Gastroesophageal sphincter (tissue), 4 donors: ENCODE data around the gene GALR3. TPM values are rescaled to one million over a fixed set of nuclear protein-coding genes. Genes with fewer than 3 reads are reported as not detected.
A peak's percentile ranks its signal among the peaks of the same experiment; 100 is the strongest.

Experiments used
- ATAC-seq: fragments of 150-250 bp; one replicate; pipeline ENCODE4 v1.9.1; 2016; ENCODE audit warnings: mild to moderate bottlenecking, moderate library complexity
- H3K27ac ChIP-seq, 4 donors: fragments of 200-600 bp; sonication (generic) in 3 of 4; 1 replicate in 3 of 4; 2 replicates in 1 of 4; pipeline ENCODE4 v1.5.1; 2016 to 2019
- H3K27me3 ChIP-seq: fragments of 200-600 bp; sonication (generic); one replicate; pipeline ENCODE4 v1.5.1; 2019
- H3K36me3 ChIP-seq, 2 donors: fragments of 200-600 bp; sonication (generic); one replicate each; pipeline ENCODE4 v1.5.1; 2019; ENCODE audit warnings: control low read depth in 1 of 2
- H3K4me1 ChIP-seq, 3 donors: fragments of 200-600 bp; sonication (generic); 1 replicate in 2 of 3; 2 replicates in 1 of 3; pipeline ENCODE4 v1.5.1; 2016 to 2019; ENCODE audit warnings: control low read depth in 2 of 3
- H3K4me3 ChIP-seq, 2 donors: fragments of 200-600 bp; sonication (generic); one replicate each; pipeline ENCODE4 v1.5.1; 2019; ENCODE audit warnings: mild to moderate bottlenecking in 1 of 2, moderate library complexity in 1 of 2
- H3K9me3 ChIP-seq, 3 donors: fragments of 200-600 bp; sonication (generic); one replicate each; pipeline ENCODE4 v1.5.1; 2017 to 2019; ENCODE audit warnings: control low read depth in 2 of 3
- CTCF ChIP-seq, 4 experiments: fragments of 200-600 bp in 2 of 4; fragments of 450-650 bp in 2 of 4; sonication (generic) in 1 of 4; IDR thresholded peaks; one replicate each; pipeline ENCODE4 v1.5.1; 2017 to 2019; ENCODE audit warnings: antibody characterized with exemption in 4 of 4, mild to moderate bottlenecking in 2 of 4, moderate library complexity in 2 of 4
- EP300 ChIP-seq: sonication (generic); formaldehyde crosslinking; IDR thresholded peaks from one replicate; pipeline ENCODE4 v1.6.1; 2017; ENCODE audit warnings: antibody characterized with exemption, mild to moderate bottlenecking
- POLR2A ChIP-seq, 2 donors: fragments of 450-650 bp; IDR thresholded peaks; one replicate each; pipeline ENCODE4 v1.6.1; 2017; ENCODE audit warnings: antibody characterized with exemption in 2 of 2, mild to moderate bottlenecking in 2 of 2, moderate library complexity in 1 of 2
- POLR2AphosphoS5 ChIP-seq: sonication (generic); formaldehyde crosslinking; IDR thresholded peaks from one replicate; pipeline ENCODE4 v1.6.1; 2017; ENCODE audit warnings: antibody characterized with exemption
- WGBS, 2 donors: methylation state at CpG; one replicate each; pipeline ENCODE4 v1.1.5; 2018; ENCODE audit warnings: low coverage in 1 of 2; 5-methylcytosine and 5-hydroxymethylcytosine counted together
- total RNA-seq, 4 donors: library from RNA; depleted of rRNA; stranded (reverse); fragments of >200 nt; gene quantifications; one replicate each; pipeline ENCODE4 v1.1.0, GENCODE V29; 2016

The GALR3 gene
- total RNA-seq, 4 donors from 2014 or later: not detected

- Histone ChIP-seq H3K4me3 (no peak overlapping the region), H3K27ac (peak overlapping the region in 1 of 4 donors; percentile 35), H3K9me3 (no peaks in the 10 kb centered on the region)
Observed at GRCh38 chr22:37777122-37777687, 46.0 kb upstream of the GALR3 start.

GRCh38 chr22:37778370-37779009 is 44.7 kb upstream of the GALR3 start:
- Histone ChIP-seq H3K9me3 (no peaks in the 10 kb centered on the region), H3K36me3 (peaks cover 0 to 16% of the 10 kb centered on the region in 2 donors), H3K4me3 (no peak overlapping the region), H3K27me3 (no peaks in the 10 kb centered on the region), H3K4me1 (peaks cover 0 to 13% (median 7%) of the 10 kb centered on the region in 3 donors), H3K27ac (no peak overlapping the region)
- no peak for TF ChIP-seq POLR2A (IDR thresholded peaks at IDR 0.05)
- no peak for TF ChIP-seq EP300
- no peak for TF ChIP-seq CTCF (IDR thresholded peaks at IDR 0.05)
- no peak for TF ChIP-seq POLR2AphosphoS5
- WGBS, 2 donors: 82 to 87% methylated on average over 5 to 10 of the region's 10 CpGs
- ATAC-seq: no peak

More at GRCh38 chr22:37777122-37777687, 46.0 kb upstream of the GALR3 start:
- TF ChIP-seq POLR2AphosphoS5 (no peak), POLR2A (IDR thresholded peaks at IDR 0.05) (no peak), CTCF (IDR thresholded peaks at IDR 0.05) (no peak), EP300 (no peak)
- peaks cover 0 to 29% of the 10 kb centered on the region in 2 donors for H3K36me3 ChIP-seq
- no peaks in the 10 kb centered on the region for H3K27me3 ChIP-seq
- peaks cover 0 to 13% (median 7%) of the 10 kb centered on the region in 3 donors for H3K4me1 ChIP-seq
- peak; percentile 51 for ATAC-seq
- 31 to 48% methylated on average over 2 to 9 of the region's 11 CpGs for WGBS, 2 donors

- Histone ChIP-seq H3K4me3 (no peak overlapping the region), H3K9me3 (no peaks in the 10 kb centered on the region), H3K27ac (no peak overlapping the region), H3K36me3 (no peaks in the 10 kb centered on the region), H3K4me1 (peaks cover 0 to 11% (median 7%) of the 10 kb centered on the region in 3 donors), H3K27me3 (no peaks in the 10 kb centered on the region)
- 58 to 63% methylated on average over 3 to 7 of the region's 13 CpGs for WGBS, 2 donors
- TF ChIP-seq POLR2AphosphoS5 (no peak), EP300 (no peak), CTCF (IDR thresholded peaks at IDR 0.05) (no peak), POLR2A (IDR thresholded peaks at IDR 0.05) (no peak)
- no peak for ATAC-seq
Observed at GRCh38 chr22:37781434-37782059, 41.6 kb upstream of the GALR3 start.

- H3K4me3 ChIP-seq: no peak overlapping the region
- H3K9me3 ChIP-seq: no peaks in the 10 kb centered on the region
- H3K36me3 ChIP-seq: no peaks in the 10 kb centered on the region
- H3K27me3 ChIP-seq: no peaks in the 10 kb centered on the region
- no peak for TF ChIP-seq CTCF (IDR thresholded peaks at IDR 0.05)
- no peak for TF ChIP-seq POLR2AphosphoS5
- no peak for TF ChIP-seq EP300
- TF ChIP-seq POLR2A (IDR thresholded peaks at IDR 0.05): no peak
- 61 to 74% methylated on average over 9 to 11 of the region's 18 CpGs for WGBS, 2 donors
- H3K4me1 ChIP-seq: peaks cover 0 to 1% (median 0%) of the 10 kb centered on the region in 3 donors
- no peak for ATAC-seq
- no peak overlapping the region for H3K27ac ChIP-seq
Observed at GRCh38 chr22:37782340-37783168, 40.6 kb upstream of the GALR3 start.
